MM.1S (cell line): Measurements from ENCODE around the gene NPW.

ENCODE experiments used
- CTCF ChIP-seq: fragments of 300-600 bp; sonication (generic); IDR thresholded peaks from 2 replicates; pipeline ENCODE4 v1.5.1; 2016; ENCODE audit warnings: antibody characterized with exemption, low read length, mixed read lengths
- EZH2 ChIP-seq: fragments of 300-600 bp; sonication (generic); optimal IDR thresholded peaks from 2 replicates; pipeline ENCODE3; 2017; ENCODE audit warnings: low read depth, mild to moderate bottlenecking, antibody characterized with exemption, low read length, mixed read lengths

- no peak for TF ChIP-seq EZH2
- no peak for TF ChIP-seq CTCF
These were observed 21.9 kb upstream of the NPW start for GRCh38 chr16:1997494-1998359.
